Measurements from ENCODE around the gene CDH16.

DNA sequence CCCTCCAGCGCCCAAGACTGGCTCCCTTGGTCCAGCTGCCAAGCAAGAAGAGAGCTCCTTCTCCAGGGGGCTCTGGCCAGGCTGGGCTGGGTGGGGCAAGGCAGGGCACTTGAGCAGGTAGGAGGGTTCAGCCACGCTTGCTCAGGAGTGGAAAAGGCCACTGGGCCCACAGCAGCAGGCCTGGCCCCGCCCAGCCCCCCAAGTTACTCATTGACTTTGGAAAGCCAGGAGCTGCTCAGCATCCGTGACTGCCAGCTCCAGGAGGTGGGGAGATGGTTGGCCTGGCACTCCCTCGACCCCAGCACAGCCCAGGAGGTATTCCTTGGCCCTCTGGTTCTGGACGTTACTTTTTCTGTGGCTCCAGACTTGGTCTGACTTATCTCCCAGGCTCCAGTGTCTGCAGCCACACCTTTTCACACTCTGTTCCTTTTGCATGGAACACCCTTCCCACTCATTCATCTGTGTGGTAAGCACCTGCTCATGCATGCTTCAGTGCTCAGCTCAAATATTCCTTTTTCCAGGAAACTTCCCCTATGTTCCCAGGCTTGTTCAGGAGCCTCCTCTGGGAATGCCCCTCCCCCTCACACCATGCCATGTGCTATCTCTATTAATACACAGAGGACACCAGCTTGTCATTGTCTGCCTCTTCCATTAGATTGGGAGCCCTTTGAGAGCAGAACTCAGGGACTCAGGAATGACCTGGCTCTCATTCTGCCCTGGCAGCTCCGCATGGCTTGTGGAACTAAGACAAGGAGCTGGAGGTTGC is at the start of gene CDH16:
- TF ChIP-seq OSR2 (tag by site-specific recombination; IDR thresholded peaks at IDR 0.05) (no peak), ZNF202 (tag by site-specific recombination; IDR thresholded peaks at IDR 0.05; ENCODE audit: borderline replicate concordance) (no peak)
- TF ChIP-seq, protein P1, sequence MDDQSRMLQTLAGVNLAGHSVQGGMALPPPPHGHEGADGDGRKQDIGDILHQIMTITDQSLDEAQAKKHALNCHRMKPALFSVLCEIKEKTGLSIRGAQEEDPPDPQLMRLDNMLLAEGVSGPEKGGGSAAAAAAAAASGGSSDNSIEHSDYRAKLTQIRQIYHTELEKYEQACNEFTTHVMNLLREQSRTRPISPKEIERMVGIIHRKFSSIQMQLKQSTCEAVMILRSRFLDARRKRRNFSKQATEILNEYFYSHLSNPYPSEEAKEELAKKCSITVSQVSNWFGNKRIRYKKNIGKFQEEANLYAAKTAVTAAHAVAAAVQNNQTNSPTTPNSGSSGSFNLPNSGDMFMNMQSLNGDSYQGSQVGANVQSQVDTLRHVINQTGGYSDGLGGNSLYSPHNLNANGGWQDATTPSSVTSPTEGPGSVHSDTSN (CRISPR knock-in tag; IDR thresholded peaks at IDR 0.05), result no peak
- TF ChIP-seq, protein P2, sequence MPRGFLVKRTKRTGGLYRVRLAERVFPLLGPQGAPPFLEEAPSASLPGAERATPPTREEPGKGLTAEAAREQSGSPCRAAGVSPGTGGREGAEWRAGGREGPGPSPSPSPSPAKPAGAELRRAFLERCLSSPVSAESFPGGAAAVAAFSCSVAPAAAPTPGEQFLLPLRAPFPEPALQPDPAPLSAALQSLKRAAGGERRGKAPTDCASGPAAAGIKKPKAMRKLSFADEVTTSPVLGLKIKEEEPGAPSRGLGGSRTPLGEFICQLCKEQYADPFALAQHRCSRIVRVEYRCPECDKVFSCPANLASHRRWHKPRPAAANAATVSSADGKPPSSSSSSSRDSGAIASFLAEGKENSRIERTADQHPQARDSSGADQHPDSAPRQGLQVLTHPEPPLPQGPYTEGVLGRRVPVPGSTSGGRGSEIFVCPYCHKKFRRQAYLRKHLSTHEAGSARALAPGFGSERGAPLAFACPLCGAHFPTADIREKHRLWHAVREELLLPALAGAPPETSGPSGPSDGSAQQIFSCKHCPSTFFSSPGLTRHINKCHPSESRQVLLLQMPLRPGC (tag by site-specific recombination; IDR thresholded peaks at IDR 0.05), result no peak

Measured in HEK293 (cell line).